A673 (cell line): ENCODE measurements around the gene CSNK2A1.

Source experiments
- EZH2 ChIP-seq: fragments of 200-600 bp; sonication (generic); IDR thresholded peaks from 2 replicates; pipeline ENCODE4 v1.6.1; 2017; ENCODE audit warnings: borderline replicate concordance, low read depth, mild to moderate bottlenecking, mixed read lengths, antibody characterized with exemption, low read length; ENCODE audit not compliant: poor library complexity, severe bottlenecking
- TF ChIP-seq, protein P1 (sequence below): fragments of 300-800, 200-600 bp; sonication (generic); conservative IDR thresholded peaks from 2 replicates; pipeline ENCODE4 v1.5.1; 2017; ENCODE audit warnings: low read depth, mild to moderate bottlenecking, antibody characterized with exemption, low read length, moderate library complexity, mixed read lengths

DNA sequence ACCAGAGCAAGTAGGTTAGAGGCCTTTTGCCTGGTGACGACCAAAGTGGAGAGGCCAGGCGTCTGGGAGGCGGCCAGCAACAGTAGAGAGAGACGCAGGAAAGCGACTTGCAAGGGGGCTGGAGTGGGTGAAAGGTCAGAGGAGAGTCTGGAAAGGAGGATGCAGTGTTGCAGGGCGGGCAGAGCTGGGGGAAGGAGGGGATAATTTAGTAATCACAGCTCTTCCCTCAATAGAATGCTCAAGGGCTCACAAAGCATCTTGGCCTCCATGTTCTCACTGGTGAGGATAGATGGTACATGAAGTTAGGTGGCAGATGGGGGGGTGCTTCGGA lies 41.3 kb upstream of the CSNK2A1 start:
- TF ChIP-seq, protein P1, sequence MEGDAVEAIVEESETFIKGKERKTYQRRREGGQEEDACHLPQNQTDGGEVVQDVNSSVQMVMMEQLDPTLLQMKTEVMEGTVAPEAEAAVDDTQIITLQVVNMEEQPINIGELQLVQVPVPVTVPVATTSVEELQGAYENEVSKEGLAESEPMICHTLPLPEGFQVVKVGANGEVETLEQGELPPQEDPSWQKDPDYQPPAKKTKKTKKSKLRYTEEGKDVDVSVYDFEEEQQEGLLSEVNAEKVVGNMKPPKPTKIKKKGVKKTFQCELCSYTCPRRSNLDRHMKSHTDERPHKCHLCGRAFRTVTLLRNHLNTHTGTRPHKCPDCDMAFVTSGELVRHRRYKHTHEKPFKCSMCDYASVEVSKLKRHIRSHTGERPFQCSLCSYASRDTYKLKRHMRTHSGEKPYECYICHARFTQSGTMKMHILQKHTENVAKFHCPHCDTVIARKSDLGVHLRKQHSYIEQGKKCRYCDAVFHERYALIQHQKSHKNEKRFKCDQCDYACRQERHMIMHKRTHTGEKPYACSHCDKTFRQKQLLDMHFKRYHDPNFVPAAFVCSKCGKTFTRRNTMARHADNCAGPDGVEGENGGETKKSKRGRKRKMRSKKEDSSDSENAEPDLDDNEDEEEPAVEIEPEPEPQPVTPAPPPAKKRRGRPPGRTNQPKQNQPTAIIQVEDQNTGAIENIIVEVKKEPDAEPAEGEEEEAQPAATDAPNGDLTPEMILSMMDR, result no peak
- no peak for TF ChIP-seq EZH2
